ENCODE data around the gene SERGEF.

Gene SERGEF

GRCh38 chr11:17793642-17794170 lies 219.1 kb downstream of the SERGEF start:
- Histone ChIP-seq H3K27me3 (ENCODE audit: control insufficient read depth, low read length) (no peaks in the 10 kb centered on the region), H3K9me3 (ENCODE audit: control insufficient read depth, insufficient read depth, low read length) (no peaks in the 10 kb centered on the region), H3K36me3 (ENCODE audit: control insufficient read depth, low read length) (no peaks in the 10 kb centered on the region), H3K27ac (ENCODE audit: low read depth, low read length) (no peak overlapping the region), H3K4me3 (ENCODE audit: low read length) (no peak overlapping the region), H3K4me2 (ENCODE audit: low read length) (no peak overlapping the region), H3K4me1 (ENCODE audit: control insufficient read depth, low read length) (no peaks in the 10 kb centered on the region), H3K79me2 (ENCODE audit: control insufficient read depth, low read length) (no peaks in the 10 kb centered on the region), H4K20me1 (ENCODE audit: control insufficient read depth, insufficient read depth, low read depth, low read length) (no peaks in the 10 kb centered on the region), H3F3A (ENCODE audit: control insufficient read depth, insufficient read depth) (no peaks in the 10 kb centered on the region), H3K9me2 (replicated peaks; ENCODE audit: control insufficient read depth, low read length) (no peaks in the 10 kb centered on the region)
- TF ChIP-seq EZH2phosphoT487 (IDR thresholded peaks at IDR 0.05; ENCODE audit: borderline replicate concordance, low read length) (no peak), CTCF (IDR thresholded peaks at IDR 0.05; ENCODE audit: low read depth, low read length, poor library complexity, severe bottlenecking) (no peak)

- Histone ChIP-seq H3K4me2 (ENCODE audit: low read length) (no peak overlapping the region), H3K4me3 (ENCODE audit: low read length) (no peak overlapping the region), H3K4me1 (ENCODE audit: control insufficient read depth, low read length) (no peaks in the 10 kb centered on the region), H3K79me2 (ENCODE audit: control insufficient read depth, low read length) (no peaks in the 10 kb centered on the region), H3K36me3 (ENCODE audit: control insufficient read depth, low read length) (no peaks in the 10 kb centered on the region), H3K27me3 (ENCODE audit: control insufficient read depth, low read length) (no peaks in the 10 kb centered on the region), H3K27ac (ENCODE audit: low read depth, low read length) (no peak overlapping the region), H3F3A (ENCODE audit: control insufficient read depth, insufficient read depth) (no peaks in the 10 kb centered on the region), H3K9me3 (ENCODE audit: control insufficient read depth, insufficient read depth, low read length) (no peaks in the 10 kb centered on the region), H3K9me2 (replicated peaks; ENCODE audit: control insufficient read depth, low read length) (no peaks in the 10 kb centered on the region), H4K20me1 (ENCODE audit: control insufficient read depth, insufficient read depth, low read depth, low read length) (no peaks in the 10 kb centered on the region)
- TF ChIP-seq CTCF (IDR thresholded peaks at IDR 0.05; ENCODE audit: low read depth, low read length, poor library complexity, severe bottlenecking) (no peak), EZH2phosphoT487 (IDR thresholded peaks at IDR 0.05; ENCODE audit: borderline replicate concordance, low read length) (no peak)
These were observed 220.7 kb downstream of the SERGEF start for GRCh38 chr11:17792161-17792560.

- Histone ChIP-seq H3K4me2 (ENCODE audit: low read length) (no peak overlapping the region), H3K4me3 (ENCODE audit: low read length) (no peak overlapping the region), H3K36me3 (ENCODE audit: control insufficient read depth, low read length) (no peaks in the 10 kb centered on the region), H3K9me2 (replicated peaks; ENCODE audit: control insufficient read depth, low read length) (no peaks in the 10 kb centered on the region), H4K20me1 (ENCODE audit: control insufficient read depth, insufficient read depth, low read depth, low read length) (no peaks in the 10 kb centered on the region), H3K4me1 (ENCODE audit: control insufficient read depth, low read length) (no peaks in the 10 kb centered on the region), H3F3A (ENCODE audit: control insufficient read depth, insufficient read depth) (no peaks in the 10 kb centered on the region), H3K27ac (ENCODE audit: low read depth, low read length) (no peak overlapping the region), H3K79me2 (ENCODE audit: control insufficient read depth, low read length) (no peaks in the 10 kb centered on the region), H3K27me3 (ENCODE audit: control insufficient read depth, low read length) (no peaks in the 10 kb centered on the region), H3K9me3 (ENCODE audit: control insufficient read depth, insufficient read depth, low read length) (no peaks in the 10 kb centered on the region)
- no peak for TF ChIP-seq CTCF (IDR thresholded peaks at IDR 0.05; ENCODE audit: low read depth, low read length, poor library complexity, severe bottlenecking)
- TF ChIP-seq EZH2phosphoT487 (IDR thresholded peaks at IDR 0.05; ENCODE audit: borderline replicate concordance, low read length), result no peak
These were observed 221.7 kb downstream of the SERGEF start for GRCh38 chr11:17791144-17791543.
